Measurements from ENCODE around the gene PAX3.

Gene PAX3

GRCh38 chr2:222248256-222248655 is 50.5 kb downstream of the PAX3 start:
- H3K4me3 Mint-ChIP-seq = no peak overlapping the region
- no peaks in the 10 kb centered on the region for H3K4me1 Mint-ChIP-seq (ENCODE audit: low read depth)
- H3K27me3 Mint-ChIP-seq (ENCODE audit: low read depth) = peaks cover 6% of the 10 kb centered on the region
- H3K27ac Mint-ChIP-seq = no peak overlapping the region
- H3K36me3 Mint-ChIP-seq (ENCODE audit: low read depth) = no peaks in the 10 kb centered on the region
- no peaks in the 10 kb centered on the region for H3K9me3 Mint-ChIP-seq

GRCh38 chr2:222242532-222242931 is 56.3 kb downstream of the PAX3 start:
- no peaks in the 10 kb centered on the region for H3K9me3 Mint-ChIP-seq
- no peak overlapping the region for H3K4me3 Mint-ChIP-seq
- H3K36me3 Mint-ChIP-seq (ENCODE audit: low read depth) = no peaks in the 10 kb centered on the region
- H3K27ac Mint-ChIP-seq = no peak overlapping the region
- H3K4me1 Mint-ChIP-seq (ENCODE audit: low read depth) = no peaks in the 10 kb centered on the region
- H3K27me3 Mint-ChIP-seq (ENCODE audit: low read depth) = peaks cover 42% of the 10 kb centered on the region

- Mint-ChIP-seq H3K27ac (no peak overlapping the region), H3K4me1 (ENCODE audit: low read depth) (no peaks in the 10 kb centered on the region), H3K27me3 (ENCODE audit: low read depth) (peaks cover 42% of the 10 kb centered on the region), H3K36me3 (ENCODE audit: low read depth) (no peaks in the 10 kb centered on the region), H3K9me3 (no peaks in the 10 kb centered on the region), H3K4me3 (no peak overlapping the region)
Measured at GRCh38 chr2:222241128-222241870, 57.5 kb downstream of the PAX3 start.

- Mint-ChIP-seq H3K9me3 (no peaks in the 10 kb centered on the region), H3K4me1 (ENCODE audit: low read depth) (no peaks in the 10 kb centered on the region), H3K27me3 (ENCODE audit: low read depth) (peaks cover 42% of the 10 kb centered on the region), H3K36me3 (ENCODE audit: low read depth) (no peaks in the 10 kb centered on the region), H3K4me3 (no peak overlapping the region), H3K27ac (no peak overlapping the region)
Measured at GRCh38 chr2:222240676-222241049, 58.1 kb downstream of the PAX3 start.

- Mint-ChIP-seq H3K27ac (no peak overlapping the region), H3K4me3 (no peak overlapping the region), H3K4me1 (ENCODE audit: low read depth) (no peaks in the 10 kb centered on the region), H3K27me3 (ENCODE audit: low read depth) (peaks cover 42% of the 10 kb centered on the region), H3K36me3 (ENCODE audit: low read depth) (no peaks in the 10 kb centered on the region), H3K9me3 (no peaks in the 10 kb centered on the region)
Measured at GRCh38 chr2:222239945-222240675, 58.7 kb downstream of the PAX3 start.

GRCh38 chr2:222239091-222239490 is 59.7 kb downstream of the PAX3 start:
- peaks cover 42% of the 10 kb centered on the region for H3K27me3 Mint-ChIP-seq (ENCODE audit: low read depth)
- no peak overlapping the region for H3K4me3 Mint-ChIP-seq
- no peaks in the 10 kb centered on the region for H3K4me1 Mint-ChIP-seq (ENCODE audit: low read depth)
- no peaks in the 10 kb centered on the region for H3K36me3 Mint-ChIP-seq (ENCODE audit: low read depth)
- H3K27ac Mint-ChIP-seq = no peak overlapping the region
- H3K9me3 Mint-ChIP-seq = no peaks in the 10 kb centered on the region

- no peaks in the 10 kb centered on the region for H3K36me3 Mint-ChIP-seq (ENCODE audit: low read depth)
- no peak overlapping the region for H3K4me3 Mint-ChIP-seq
- H3K9me3 Mint-ChIP-seq = no peaks in the 10 kb centered on the region
- H3K27me3 Mint-ChIP-seq (ENCODE audit: low read depth) = peaks cover 36% of the 10 kb centered on the region
- no peak overlapping the region for H3K27ac Mint-ChIP-seq
- H3K4me1 Mint-ChIP-seq (ENCODE audit: low read depth) = no peaks in the 10 kb centered on the region
Measured at GRCh38 chr2:222238072-222238471, 60.7 kb downstream of the PAX3 start.

- no peaks in the 10 kb centered on the region for H3K4me1 Mint-ChIP-seq (ENCODE audit: low read depth)
- H3K27ac Mint-ChIP-seq = no peak overlapping the region
- H3K4me3 Mint-ChIP-seq = no peak overlapping the region
- H3K36me3 Mint-ChIP-seq (ENCODE audit: low read depth) = no peaks in the 10 kb centered on the region
- H3K27me3 Mint-ChIP-seq (ENCODE audit: low read depth) = no peaks in the 10 kb centered on the region
- no peaks in the 10 kb centered on the region for H3K9me3 Mint-ChIP-seq
Measured at GRCh38 chr2:222232839-222233238, 66.0 kb downstream of the PAX3 start.

- Mint-ChIP-seq H3K36me3 (ENCODE audit: low read depth) (no peaks in the 10 kb centered on the region), H3K4me3 (no peak overlapping the region), H3K4me1 (ENCODE audit: low read depth) (no peaks in the 10 kb centered on the region), H3K27ac (no peak overlapping the region), H3K27me3 (ENCODE audit: low read depth) (no peaks in the 10 kb centered on the region), H3K9me3 (no peaks in the 10 kb centered on the region)
Measured at GRCh38 chr2:222232372-222232771, 66.4 kb downstream of the PAX3 start.

GRCh38 chr2:222228054-222228453 is 70.7 kb downstream of the PAX3 start:
- Mint-ChIP-seq H3K4me3 (no peak overlapping the region), H3K4me1 (ENCODE audit: low read depth) (no peaks in the 10 kb centered on the region)

GRCh38 chr2:222218786-222219185 is 80.0 kb downstream of the PAX3 start:
- Mint-ChIP-seq H3K36me3 (ENCODE audit: low read depth) (no peaks in the 10 kb centered on the region), H3K27me3 (ENCODE audit: low read depth) (no peaks in the 10 kb centered on the region), H3K4me3 (no peak overlapping the region), H3K9me3 (no peaks in the 10 kb centered on the region), H3K27ac (no peak overlapping the region), H3K4me1 (ENCODE audit: low read depth) (no peaks in the 10 kb centered on the region)

More at GRCh38 chr2:222228054-222228453, 70.7 kb downstream of the PAX3 start:
- Mint-ChIP-seq H3K27ac (no peak overlapping the region), H3K9me3 (no peaks in the 10 kb centered on the region), H3K36me3 (ENCODE audit: low read depth) (no peaks in the 10 kb centered on the region), H3K27me3 (ENCODE audit: low read depth) (no peaks in the 10 kb centered on the region)

- Mint-ChIP-seq H3K4me3 (no peak overlapping the region), H3K9me3 (no peaks in the 10 kb centered on the region), H3K36me3 (ENCODE audit: low read depth) (no peaks in the 10 kb centered on the region), H3K27me3 (ENCODE audit: low read depth) (no peaks in the 10 kb centered on the region), H3K27ac (no peak overlapping the region), H3K4me1 (ENCODE audit: low read depth) (no peaks in the 10 kb centered on the region)
Measured at GRCh38 chr2:222217712-222218111, 81.1 kb downstream of the PAX3 start.

- Mint-ChIP-seq H3K9me3 (no peaks in the 10 kb centered on the region), H3K36me3 (ENCODE audit: low read depth) (no peaks in the 10 kb centered on the region), H3K4me1 (ENCODE audit: low read depth) (no peaks in the 10 kb centered on the region), H3K27me3 (ENCODE audit: low read depth) (no peaks in the 10 kb centered on the region), H3K27ac (no peak overlapping the region), H3K4me3 (no peak overlapping the region)
Measured at GRCh38 chr2:222214885-222215284, 83.9 kb downstream of the PAX3 start.

GRCh38 chr2:222213049-222213448 is 85.7 kb downstream of the PAX3 start:
- Mint-ChIP-seq H3K4me3 (no peak overlapping the region), H3K27ac (no peak overlapping the region), H3K4me1 (ENCODE audit: low read depth) (no peaks in the 10 kb centered on the region), H3K36me3 (ENCODE audit: low read depth) (no peaks in the 10 kb centered on the region), H3K9me3 (no peaks in the 10 kb centered on the region), H3K27me3 (ENCODE audit: low read depth) (no peaks in the 10 kb centered on the region)

- H3K36me3 Mint-ChIP-seq (ENCODE audit: low read depth) = no peaks in the 10 kb centered on the region
- no peaks in the 10 kb centered on the region for H3K27me3 Mint-ChIP-seq (ENCODE audit: low read depth)
- H3K27ac Mint-ChIP-seq = no peak overlapping the region
- no peak overlapping the region for H3K4me3 Mint-ChIP-seq
- no peaks in the 10 kb centered on the region for H3K9me3 Mint-ChIP-seq
- no peaks in the 10 kb centered on the region for H3K4me1 Mint-ChIP-seq (ENCODE audit: low read depth)
Measured at GRCh38 chr2:222212571-222212970, 86.2 kb downstream of the PAX3 start.

Measured in T-helper 1 cell treated with Interleukin-12 subunit alpha and Interleukin-12 subunit beta and Interleukin-4 antibody, amounts not matched to agents 30 μg/mL and 1 μg/mL, for 36 hours (primary cell).